Measurements from ENCODE around the gene SYT13.

DNA sequence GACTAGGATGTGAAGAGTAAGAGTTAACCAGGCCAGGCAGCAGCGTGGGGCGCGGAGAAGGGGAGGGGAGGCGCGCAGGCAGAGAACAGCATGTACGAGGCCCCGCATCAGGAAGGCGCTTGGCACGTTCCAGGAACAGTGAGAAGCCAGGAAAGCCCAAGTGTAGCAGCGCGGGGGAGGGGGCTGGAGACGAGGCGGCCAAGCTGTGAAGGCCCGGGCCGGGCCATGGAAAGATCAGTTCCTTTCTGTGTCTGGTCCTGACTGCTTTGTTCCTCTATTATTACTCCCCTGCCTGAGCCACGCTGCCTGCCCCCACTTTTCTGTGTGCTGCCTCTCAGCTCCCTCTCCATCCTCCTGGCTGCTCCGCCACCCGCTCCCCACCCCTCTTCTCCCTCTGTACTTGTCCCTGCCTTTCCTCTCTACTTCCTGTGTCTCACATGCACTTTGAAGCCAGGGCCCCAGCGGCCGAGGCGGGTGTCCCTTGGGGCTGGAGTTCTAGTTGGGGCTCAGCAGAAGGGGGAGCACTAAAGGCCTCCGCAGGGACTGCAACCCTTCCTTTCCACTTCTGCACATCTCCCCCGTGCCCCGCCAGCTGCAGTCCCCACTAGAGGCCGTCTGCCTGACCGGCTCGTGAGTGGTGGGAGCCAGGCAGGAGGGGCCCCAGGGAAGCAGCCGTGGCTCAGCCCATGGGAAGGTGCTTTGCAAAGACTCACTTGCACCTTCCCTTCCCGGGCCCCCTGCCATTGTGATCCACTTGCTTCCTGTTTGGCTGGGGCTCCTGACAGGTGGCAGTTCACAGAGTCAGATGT lies 76.0 kb downstream of the SYT13 start:
- TF ChIP-seq, protein P1, sequence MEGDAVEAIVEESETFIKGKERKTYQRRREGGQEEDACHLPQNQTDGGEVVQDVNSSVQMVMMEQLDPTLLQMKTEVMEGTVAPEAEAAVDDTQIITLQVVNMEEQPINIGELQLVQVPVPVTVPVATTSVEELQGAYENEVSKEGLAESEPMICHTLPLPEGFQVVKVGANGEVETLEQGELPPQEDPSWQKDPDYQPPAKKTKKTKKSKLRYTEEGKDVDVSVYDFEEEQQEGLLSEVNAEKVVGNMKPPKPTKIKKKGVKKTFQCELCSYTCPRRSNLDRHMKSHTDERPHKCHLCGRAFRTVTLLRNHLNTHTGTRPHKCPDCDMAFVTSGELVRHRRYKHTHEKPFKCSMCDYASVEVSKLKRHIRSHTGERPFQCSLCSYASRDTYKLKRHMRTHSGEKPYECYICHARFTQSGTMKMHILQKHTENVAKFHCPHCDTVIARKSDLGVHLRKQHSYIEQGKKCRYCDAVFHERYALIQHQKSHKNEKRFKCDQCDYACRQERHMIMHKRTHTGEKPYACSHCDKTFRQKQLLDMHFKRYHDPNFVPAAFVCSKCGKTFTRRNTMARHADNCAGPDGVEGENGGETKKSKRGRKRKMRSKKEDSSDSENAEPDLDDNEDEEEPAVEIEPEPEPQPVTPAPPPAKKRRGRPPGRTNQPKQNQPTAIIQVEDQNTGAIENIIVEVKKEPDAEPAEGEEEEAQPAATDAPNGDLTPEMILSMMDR (optimal IDR thresholded peaks at IDR 0.05 in 1 of 3, IDR thresholded peaks at IDR 0.05 in 1 of 3, conservative IDR thresholded peaks at IDR 0.05 in 1 of 3; ENCODE audit: extremely low read depth in 1 of 3, insufficient read depth in 2 of 3, low read length in 3 of 3), result no peak
- TF ChIP-seq EZH2 (IDR thresholded peaks at IDR 0.05; ENCODE audit: low read length), result no peak

Measured in keratinocyte (primary cell).